Activated T-cell treated with anti-CD3 and anti-CD28 coated beads, Interleukin-2, amount 50 U/mL, for 4 hours (primary cell): ENCODE results near the gene FA2H. TPM values are rescaled to one million over a fixed set of nuclear protein-coding genes. Genes with fewer than 3 reads are reported as not detected.
"Not testable (repeated sequence)": the region's sequence is repeated elsewhere in the genome, so short reads cannot be mapped to it uniquely, and the experiment has no call there.

Experiments
- ATAC-seq, 2 donors: fragments of 200-7000 bp; cut with Tn5 transposase; one replicate each; pipeline ENCODE4 v1.10.0; 2021
- DNase-seq: peaks from one replicate; pipeline ENCODE4 v3.0.0-alpha.2; 2020
- H3K27me3 Mint-ChIP-seq: one replicate; pipeline ENCODE4 v1.8.0; 2021; ENCODE audit warnings: low read depth, mixed read lengths
- H3K36me3 Mint-ChIP-seq: one replicate; pipeline ENCODE4 v1.8.0; 2022; ENCODE audit warnings: mixed read lengths; ENCODE audit not compliant: insufficient read depth
- H3K4me1 Mint-ChIP-seq: one replicate; pipeline ENCODE4 v1.8.0; 2021; ENCODE audit warnings: low read depth, mixed read lengths
- H3K4me3 Mint-ChIP-seq: one replicate; pipeline ENCODE4 v1.8.0; 2021; ENCODE audit warnings: mild to moderate bottlenecking, moderate library complexity, mixed read lengths
- H3K9me3 Mint-ChIP-seq: one replicate; pipeline ENCODE4 v1.8.0; 2021; ENCODE audit warnings: mixed read lengths
- total RNA-seq, 3 donors: library from RNA; stranded (reverse); gene quantifications; one replicate each; pipeline ENCODE4 v1.2.1, GENCODE V29; 2021

Gene FA2H
- total RNA-seq, 3 donors from 2014 or later = 0.43 TPM; not detected in 2

- no peak overlapping the region for H3K4me3 Mint-ChIP-seq
- H3K4me1 Mint-ChIP-seq = no peaks in the 10 kb centered on the region
- no peaks in the 10 kb centered on the region for H3K27me3 Mint-ChIP-seq
- no peak for DNase-seq
- no peaks in the 10 kb centered on the region for H3K9me3 Mint-ChIP-seq
- H3K36me3 Mint-ChIP-seq = peaks cover 35% of the 10 kb centered on the region
- no peak for ATAC-seq
Measured at GRCh38 chr16:74673876-74674275, 100.7 kb downstream of the FA2H start.

- peaks cover 17% of the 10 kb centered on the region for H3K4me1 Mint-ChIP-seq
- H3K36me3 Mint-ChIP-seq = peaks cover 23% of the 10 kb centered on the region
- not testable (repeated sequence) for H3K27me3 Mint-ChIP-seq, H3K9me3 Mint-ChIP-seq, ATAC-seq, H3K4me3 Mint-ChIP-seq, DNase-seq
Measured at GRCh38 chr16:74668877-74669276, 105.7 kb downstream of the FA2H start.

GRCh38 chr16:74667255-74667700, 107.3 kb downstream of the FA2H start:
- no peaks in the 10 kb centered on the region for H3K9me3 Mint-ChIP-seq
- peak overlapping the region; percentile 94 for H3K4me3 Mint-ChIP-seq
- ATAC-seq (no peak), DNase-seq (no peak)
- H3K36me3 Mint-ChIP-seq = peaks cover 28% of the 10 kb centered on the region
- H3K4me1 Mint-ChIP-seq = peaks cover 30% of the 10 kb centered on the region
- H3K27me3 Mint-ChIP-seq = no peaks in the 10 kb centered on the region

- Mint-ChIP-seq H3K36me3 (peaks cover 24% of the 10 kb centered on the region), H3K9me3 (no peaks in the 10 kb centered on the region), H3K4me3 (peak within 1 kb of the TSS; percentile 94), H3K4me1 (peaks cover 32% of the 10 kb centered on the region), H3K27me3 (no peaks in the 10 kb centered on the region)
- DNase-seq (peak; percentile 94), ATAC-seq (peak; percentile 99 to 100)
Measured at GRCh38 chr16:74666425-74667254, 108.0 kb downstream of the FA2H start, which contains the start of gene RFWD3. TSS of gene RFWD3 (minus strand) at chr16:74666877. CDS start at chr16:74661449, 5,428 bp downstream.

GRCh38 chr16:74666010-74666421, 108.6 kb downstream of the FA2H start:
- no peak for ATAC-seq
- H3K36me3 Mint-ChIP-seq = peaks cover 23% of the 10 kb centered on the region
- DNase-seq = no peak
- no peaks in the 10 kb centered on the region for H3K27me3 Mint-ChIP-seq
- peak overlapping the region; percentile 94 for H3K4me3 Mint-ChIP-seq
- no peaks in the 10 kb centered on the region for H3K9me3 Mint-ChIP-seq
- H3K4me1 Mint-ChIP-seq = peaks cover 35% of the 10 kb centered on the region

Other genes starting within 250 kb of the FA2H start
- 10 to 100 TPM; 45.1 to 52.4 (median 45.4) TPM for gene GLG1, start 167.7 kb downstream of the FA2H start, total RNA-seq
- gene RFWD3, start 107.9 kb downstream of the FA2H start, total RNA-seq = 10 to 100 TPM; 70.8 to 97.0 (median 76.3) TPM
- gene MLKL, start 74.0 kb downstream of the FA2H start, total RNA-seq = 10 to 100 TPM; 27.5 to 36.6 (median 30.9) TPM
- 10 to 100 TPM; 49.3 to 61.8 (median 58.4) TPM for gene WDR59, start 210.3 kb upstream of the FA2H start, total RNA-seq
- gene ZNRF1, start 224.2 kb upstream of the FA2H start, total RNA-seq = 10 to 100 TPM; 18.8 to 30.5 (median 25.0) TPM